Rectal smooth muscle tissue (tissue), 1 donor: ENCODE results near the gene GATAD2B.

Experiments used
- H3K27ac ChIP-seq: one replicate; pipeline ENCODE4 v1.7.0; 2013; ENCODE audit warnings: low read depth, low read length, inconsistent platforms
- H3K27me3 ChIP-seq: one replicate; pipeline ENCODE4 v1.7.0; 2013; ENCODE audit warnings: low read length; ENCODE audit not compliant: control insufficient read depth, insufficient read depth
- H3K36me3 ChIP-seq: one replicate; pipeline ENCODE4 v1.7.0; 2013; ENCODE audit warnings: low read length; ENCODE audit not compliant: control insufficient read depth, insufficient read depth
- H3K4me1 ChIP-seq: one replicate; pipeline ENCODE4 v1.7.0; 2013; ENCODE audit warnings: low read length; ENCODE audit not compliant: control insufficient read depth, insufficient read depth
- H3K4me3 ChIP-seq: one replicate; pipeline ENCODE4 v1.7.0; 2013; ENCODE audit warnings: low read length
- H3K9ac ChIP-seq: one replicate; pipeline ENCODE4 v1.7.0; 2013; ENCODE audit warnings: low read length

Gene GATAD2B

GRCh38 chr1:153922972-153923925, at the start of gene GATAD2B:
TSS of gene GATAD2B (minus strand) at chr1:153922972. CDS start at chr1:153828347, 94,625 bp downstream.
- Histone ChIP-seq H3K4me1 (peaks cover 24% of the 10 kb centered on the region), H3K27ac (peak within 1 kb of the TSS; percentile 90), H3K4me3 (peak within 1 kb of the TSS; percentile 98), H3K36me3 (peaks cover 4% of the 10 kb centered on the region), H3K27me3 (no peaks in the 10 kb centered on the region), H3K9ac (peak within 1 kb of the TSS; percentile 92)

GRCh38 chr1:153970346-153970745, 47.6 kb upstream of the GATAD2B start:
- Histone ChIP-seq H3K9ac (no peak overlapping the region), H3K36me3 (peaks cover 5% of the 10 kb centered on the region), H3K27ac (no peak overlapping the region), H3K4me3 (no peak overlapping the region), H3K4me1 (peaks cover 10% of the 10 kb centered on the region), H3K27me3 (no peaks in the 10 kb centered on the region)

- H3K27ac ChIP-seq: no peak overlapping the region
- peaks cover 14% of the 10 kb centered on the region for H3K4me1 ChIP-seq
- no peak overlapping the region for H3K4me3 ChIP-seq
- peaks cover 5% of the 10 kb centered on the region for H3K36me3 ChIP-seq
- H3K27me3 ChIP-seq: no peaks in the 10 kb centered on the region
- H3K9ac ChIP-seq: no peak overlapping the region
Measured at GRCh38 chr1:153968972-153969371, 46.2 kb upstream of the GATAD2B start.

GRCh38 chr1:153968408-153968807, 45.6 kb upstream of the GATAD2B start:
- Histone ChIP-seq H3K27ac (peak overlapping the region; percentile 14), H3K36me3 (peaks cover 5% of the 10 kb centered on the region), H3K9ac (peak overlapping the region; percentile 53), H3K4me1 (peaks cover 14% of the 10 kb centered on the region), H3K4me3 (peak overlapping the region; percentile 71), H3K27me3 (no peaks in the 10 kb centered on the region)

- H3K36me3 ChIP-seq: peaks cover 2% of the 10 kb centered on the region
- H3K27me3 ChIP-seq: no peaks in the 10 kb centered on the region
- H3K4me1 ChIP-seq: peaks cover 14% of the 10 kb centered on the region
- peak overlapping the region; percentile 29 for H3K9ac ChIP-seq
- peak overlapping the region; percentile 89 for H3K27ac ChIP-seq
- H3K4me3 ChIP-seq: peak overlapping the region; percentile 71
Measured at GRCh38 chr1:153968000-153968363, 45.2 kb upstream of the GATAD2B start.

GRCh38 chr1:153967107-153967999, 44.6 kb upstream of the GATAD2B start, which contains the start of gene CREB3L4:
TSS of gene CREB3L4 (plus strand) at chr1:153967902. CDS start at chr1:153968526, 624 bp downstream.
- peak within 1 kb of the TSS; percentile 89 for H3K27ac ChIP-seq
- H3K9ac ChIP-seq: peak within 1 kb of the TSS; percentile 53
- no peaks in the 10 kb centered on the region for H3K36me3 ChIP-seq
- H3K4me1 ChIP-seq: peaks cover 14% of the 10 kb centered on the region
- no peaks in the 10 kb centered on the region for H3K27me3 ChIP-seq
- peak within 1 kb of the TSS; percentile 71 for H3K4me3 ChIP-seq

GRCh38 chr1:153963850-153964331, 41.1 kb upstream of the GATAD2B start:
- H3K36me3 ChIP-seq: peaks cover 4% of the 10 kb centered on the region
- no peaks in the 10 kb centered on the region for H3K27me3 ChIP-seq
- H3K4me1 ChIP-seq: peaks cover 18% of the 10 kb centered on the region
- H3K9ac ChIP-seq: peak overlapping the region; percentile 39
- peak overlapping the region; percentile 98 for H3K27ac ChIP-seq
- peak overlapping the region; percentile 95 for H3K4me3 ChIP-seq

GRCh38 chr1:153963030-153963849, 40.5 kb upstream of the GATAD2B start, which contains the start of gene SLC39A1:
TSS of gene SLC39A1 (minus strand) at chr1:153963537. CDS start at chr1:153962715, 822 bp downstream.
- Histone ChIP-seq H3K4me1 (peaks cover 18% of the 10 kb centered on the region), H3K36me3 (peaks cover 4% of the 10 kb centered on the region), H3K27me3 (no peaks in the 10 kb centered on the region), H3K27ac (peak within 1 kb of the TSS; percentile 98), H3K4me3 (peak within 1 kb of the TSS; percentile 95), H3K9ac (peak within 1 kb of the TSS; percentile 74)

GRCh38 chr1:153962088-153963029, 39.6 kb upstream of the GATAD2B start:
- H3K4me3 ChIP-seq: peak overlapping the region; percentile 90
- peak overlapping the region; percentile 74 for H3K9ac ChIP-seq
- peaks cover 17% of the 10 kb centered on the region for H3K4me1 ChIP-seq
- H3K36me3 ChIP-seq: peaks cover 4% of the 10 kb centered on the region
- H3K27me3 ChIP-seq: no peaks in the 10 kb centered on the region
- peak overlapping the region; percentile 98 for H3K27ac ChIP-seq

- no peak overlapping the region for H3K27ac ChIP-seq
- peaks cover 20% of the 10 kb centered on the region for H3K4me1 ChIP-seq
- no peak overlapping the region for H3K9ac ChIP-seq
- H3K36me3 ChIP-seq: peaks cover 4% of the 10 kb centered on the region
- no peak overlapping the region for H3K4me3 ChIP-seq
- no peaks in the 10 kb centered on the region for H3K27me3 ChIP-seq
Measured at GRCh38 chr1:153961421-153961820, 38.6 kb upstream of the GATAD2B start.
